Astrocyte (in vitro differentiated cells and primary cell): ENCODE results near the gene ZMYND11. TPM values are rescaled to one million over a fixed set of nuclear protein-coding genes. Genes with fewer than 3 reads are reported as not detected.

Experiments
- DNase-seq: peaks from one replicate; pipeline ENCODE4 v3.0.0-alpha.2; 2010; ENCODE audit warnings: low read depth
- FAIRE-seq: peaks from 2 replicates; lab custom pipeline; 2011; peaks lifted over from hg19 to GRCh38; lab: Jason Lieb, UNC
- H2AFZ ChIP-seq: 2 replicates; pipeline ENCODE4 v1.6.0; 2012; ENCODE audit warnings: low read depth, low read length, inconsistent platforms
- H3K27ac ChIP-seq: 2 replicates; pipeline ENCODE4 v1.5.1; 2011; ENCODE audit warnings: low read depth, low read length, inconsistent platforms
- H3K27me3 ChIP-seq: 2 replicates; pipeline ENCODE4 v1.6.0; 2011; ENCODE audit warnings: low read length, inconsistent platforms; ENCODE audit not compliant: insufficient read depth
- H3K36me3 ChIP-seq: 2 replicates; pipeline ENCODE4 v1.5.1; 2011; ENCODE audit warnings: low read length, inconsistent platforms; ENCODE audit not compliant: insufficient read depth
- H3K4me1 ChIP-seq: 2 replicates; pipeline ENCODE4 v1.5.1; 2011; ENCODE audit warnings: low read length, inconsistent platforms; ENCODE audit not compliant: insufficient read depth
- H3K4me2 ChIP-seq: 2 replicates; pipeline ENCODE4 v1.6.0; 2012; ENCODE audit warnings: low read length, inconsistent platforms
- H3K4me3 ChIP-seq: 2 replicates; pipeline ENCODE4 v1.5.1; 2011; ENCODE audit warnings: low read depth, mild to moderate bottlenecking, low read length, inconsistent platforms; ENCODE audit not compliant: insufficient read depth
- H3K79me2 ChIP-seq: 2 replicates; pipeline ENCODE4 v1.6.0; 2012; ENCODE audit warnings: mild to moderate bottlenecking, low read length, inconsistent platforms; ENCODE audit not compliant: insufficient read depth
- H3K9ac ChIP-seq: 2 replicates; pipeline ENCODE4 v1.6.0; 2012; ENCODE audit warnings: mild to moderate bottlenecking, low read length, inconsistent platforms
- H3K9me3 ChIP-seq: 2 replicates; pipeline ENCODE4 v1.5.1; 2012; ENCODE audit warnings: low read depth, mild to moderate bottlenecking, low read length, inconsistent platforms; ENCODE audit not compliant: insufficient read depth
- H4K20me1 ChIP-seq: 2 replicates; pipeline ENCODE4 v1.6.0; 2012; ENCODE audit warnings: low read length, inconsistent platforms; ENCODE audit not compliant: insufficient read depth
- H3K27ac Mint-ChIP-seq: one replicate; pipeline ENCODE4 v1.8.0; 2021; ENCODE audit warnings: mild to moderate bottlenecking, mixed read lengths; ENCODE audit not compliant: unreplicated experiment
- H3K27me3 Mint-ChIP-seq: one replicate; pipeline ENCODE4 v1.8.0; 2021; ENCODE audit warnings: low read depth, mixed read lengths; ENCODE audit not compliant: unreplicated experiment
- H3K36me3 Mint-ChIP-seq: one replicate; pipeline ENCODE4 v1.8.0; 2021; ENCODE audit warnings: low read depth, mixed read lengths; ENCODE audit not compliant: unreplicated experiment
- H3K4me1 Mint-ChIP-seq: one replicate; pipeline ENCODE4 v1.8.0; 2021; ENCODE audit warnings: low read depth, mixed read lengths; ENCODE audit not compliant: unreplicated experiment
- H3K4me3 Mint-ChIP-seq: one replicate; pipeline ENCODE4 v1.8.0; 2021; ENCODE audit warnings: mild to moderate bottlenecking, moderate library complexity, mixed read lengths; ENCODE audit not compliant: unreplicated experiment
- H3K9me3 Mint-ChIP-seq: one replicate; pipeline ENCODE4 v1.8.0; 2021; ENCODE audit warnings: mild to moderate bottlenecking, mixed read lengths; ENCODE audit not compliant: unreplicated experiment
- EZH2 ChIP-seq: IDR thresholded peaks from 2 replicates; pipeline ENCODE4 v1.6.1; 2012; ENCODE audit warnings: mild to moderate bottlenecking, low read length, inconsistent platforms; ENCODE audit not compliant: insufficient read depth
- total RNA-seq: library from RNA; stranded (reverse); gene quantifications from 2 replicates; pipeline ENCODE4 v1.2.1, GENCODE V29; 2021
- TF ChIP-seq, protein P1 (sequence below): IDR thresholded peaks from 2 replicates; pipeline ENCODE4 v1.5.1; 2011; ENCODE audit warnings: low read depth, mild to moderate bottlenecking, inconsistent platforms, low read length, moderate library complexity; ENCODE audit not compliant: insufficient read depth

ZMYND11 gene
- total RNA-seq, 1 donor from 2014 or later = 37.9 TPM

DNA sequence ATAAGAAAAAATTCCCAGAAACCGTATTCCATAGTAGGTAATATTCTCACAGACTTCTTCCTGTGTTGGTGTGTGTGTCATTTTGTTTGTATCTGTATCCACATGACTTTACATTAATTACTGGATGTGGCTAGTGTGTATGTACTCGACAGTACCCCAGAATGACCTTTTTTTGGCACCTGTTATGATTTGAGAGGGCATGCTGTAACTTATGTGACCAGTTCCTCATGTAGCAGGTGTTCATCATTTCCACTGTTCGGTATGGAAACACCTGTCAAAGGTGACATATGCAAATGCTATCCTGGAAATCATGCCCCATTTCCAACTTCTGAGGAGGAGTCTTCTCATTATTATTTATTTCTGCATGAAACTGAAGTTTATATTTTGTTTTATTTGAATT is 89.3 kb downstream of the ZMYND11 start:
- Histone ChIP-seq H3K27me3 (no peaks in the 10 kb centered on the region), H2AFZ (no peak overlapping the region), H3K36me3 (peaks cover 3% of the 10 kb centered on the region), H3K9ac (no peak overlapping the region), H3K27ac (no peak overlapping the region), H3K4me1 (no peaks in the 10 kb centered on the region), H3K9me3 (no peaks in the 10 kb centered on the region), H4K20me1 (peaks cover 6% of the 10 kb centered on the region), H3K4me3 (no peak overlapping the region), H3K79me2 (peaks cover 7% of the 10 kb centered on the region), H3K4me2 (no peak overlapping the region)
- Mint-ChIP-seq H3K36me3 (peaks cover 4% of the 10 kb centered on the region), H3K27me3 (no peaks in the 10 kb centered on the region), H3K4me1 (no peaks in the 10 kb centered on the region), H3K4me3 (no peak overlapping the region), H3K9me3 (no peaks in the 10 kb centered on the region), H3K27ac (no peak overlapping the region)
- no peak for DNase-seq
- TF ChIP-seq, protein P1, sequence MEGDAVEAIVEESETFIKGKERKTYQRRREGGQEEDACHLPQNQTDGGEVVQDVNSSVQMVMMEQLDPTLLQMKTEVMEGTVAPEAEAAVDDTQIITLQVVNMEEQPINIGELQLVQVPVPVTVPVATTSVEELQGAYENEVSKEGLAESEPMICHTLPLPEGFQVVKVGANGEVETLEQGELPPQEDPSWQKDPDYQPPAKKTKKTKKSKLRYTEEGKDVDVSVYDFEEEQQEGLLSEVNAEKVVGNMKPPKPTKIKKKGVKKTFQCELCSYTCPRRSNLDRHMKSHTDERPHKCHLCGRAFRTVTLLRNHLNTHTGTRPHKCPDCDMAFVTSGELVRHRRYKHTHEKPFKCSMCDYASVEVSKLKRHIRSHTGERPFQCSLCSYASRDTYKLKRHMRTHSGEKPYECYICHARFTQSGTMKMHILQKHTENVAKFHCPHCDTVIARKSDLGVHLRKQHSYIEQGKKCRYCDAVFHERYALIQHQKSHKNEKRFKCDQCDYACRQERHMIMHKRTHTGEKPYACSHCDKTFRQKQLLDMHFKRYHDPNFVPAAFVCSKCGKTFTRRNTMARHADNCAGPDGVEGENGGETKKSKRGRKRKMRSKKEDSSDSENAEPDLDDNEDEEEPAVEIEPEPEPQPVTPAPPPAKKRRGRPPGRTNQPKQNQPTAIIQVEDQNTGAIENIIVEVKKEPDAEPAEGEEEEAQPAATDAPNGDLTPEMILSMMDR = no peak
- TF ChIP-seq EZH2 = no peak
- no peak for FAIRE-seq

DNA sequence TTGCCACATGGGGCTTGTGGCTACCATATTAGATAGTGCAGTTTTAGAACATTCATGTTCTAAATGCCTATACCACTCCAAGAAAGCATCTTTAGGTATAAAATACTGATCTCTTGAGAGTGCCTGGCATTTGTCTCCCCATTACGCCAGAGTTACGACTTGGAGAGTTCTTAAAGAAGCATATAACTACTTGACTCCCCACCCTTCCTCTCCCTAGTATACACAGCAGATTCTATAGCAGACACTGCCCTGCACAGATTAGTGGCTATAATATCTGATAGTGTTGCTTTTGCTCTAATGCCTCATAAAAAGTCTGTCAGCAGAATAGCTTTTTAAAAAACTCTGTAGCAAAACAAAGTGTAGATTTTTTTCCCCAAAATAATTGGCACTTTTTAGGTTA is 90.8 kb downstream of the ZMYND11 start:
- Histone ChIP-seq H3K27ac (no peak overlapping the region), H3K4me2 (no peak overlapping the region), H2AFZ (no peak overlapping the region), H3K9me3 (no peaks in the 10 kb centered on the region), H4K20me1 (peaks cover 6% of the 10 kb centered on the region), H3K4me3 (no peak overlapping the region), H3K9ac (no peak overlapping the region), H3K4me1 (no peaks in the 10 kb centered on the region), H3K36me3 (peaks cover 3% of the 10 kb centered on the region), H3K79me2 (peaks cover 6% of the 10 kb centered on the region), H3K27me3 (no peaks in the 10 kb centered on the region)
- H3K9me3 Mint-ChIP-seq = no peaks in the 10 kb centered on the region
- H3K4me1 Mint-ChIP-seq = no peaks in the 10 kb centered on the region
- no peak overlapping the region for H3K4me3 Mint-ChIP-seq
- TF ChIP-seq, protein P1 = no peak
- TF ChIP-seq EZH2 = no peak
- H3K27ac Mint-ChIP-seq = no peak overlapping the region
- FAIRE-seq (no peak), DNase-seq (no peak)
- H3K27me3 Mint-ChIP-seq = no peaks in the 10 kb centered on the region
- H3K36me3 Mint-ChIP-seq = peaks cover 3% of the 10 kb centered on the region

DNA sequence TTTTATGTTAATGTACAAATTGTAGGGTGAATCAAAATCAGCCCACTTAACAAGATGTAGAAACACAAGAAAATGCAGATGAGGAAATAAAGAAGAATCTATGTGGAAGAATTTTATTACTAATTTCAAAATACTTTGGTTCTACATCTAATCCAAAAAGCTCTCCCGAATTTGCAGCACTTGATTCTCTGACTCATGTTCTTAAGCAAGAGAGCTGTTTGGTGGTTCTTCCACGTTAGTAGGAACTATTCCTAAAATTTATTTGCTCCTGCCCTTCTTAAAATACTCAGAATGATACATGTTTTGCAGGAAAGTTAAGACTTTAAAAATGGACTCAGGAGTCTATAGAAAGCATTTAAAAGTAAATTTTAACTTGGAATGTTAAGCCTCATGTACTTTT is 91.8 kb downstream of the ZMYND11 start:
- H3K27me3 Mint-ChIP-seq = no peaks in the 10 kb centered on the region
- FAIRE-seq = no peak
- H3K4me3 ChIP-seq = no peak overlapping the region
- H4K20me1 ChIP-seq = peaks cover 6% of the 10 kb centered on the region
- peaks cover under 1% of the 10 kb centered on the region for H3K36me3 Mint-ChIP-seq
- H3K9me3 Mint-ChIP-seq = no peaks in the 10 kb centered on the region
- no peak overlapping the region for H3K27ac ChIP-seq
- H3K9ac ChIP-seq = no peak overlapping the region
- no peaks in the 10 kb centered on the region for H3K9me3 ChIP-seq
- no peaks in the 10 kb centered on the region for H3K4me1 Mint-ChIP-seq
- peak; percentile 8 for DNase-seq
- no peak overlapping the region for H3K4me3 Mint-ChIP-seq
- no peaks in the 10 kb centered on the region for H3K4me1 ChIP-seq
- H2AFZ ChIP-seq = no peak overlapping the region
- peaks cover 6% of the 10 kb centered on the region for H3K79me2 ChIP-seq
- no peaks in the 10 kb centered on the region for H3K27me3 ChIP-seq
- H3K27ac Mint-ChIP-seq = no peak overlapping the region
- TF ChIP-seq, protein P1 = no peak
- TF ChIP-seq EZH2 = no peak
- H3K4me2 ChIP-seq = no peak overlapping the region
- H3K36me3 ChIP-seq = no peaks in the 10 kb centered on the region
